ENCODE results near the gene TMEM80.

TMEM80 gene

DNA sequence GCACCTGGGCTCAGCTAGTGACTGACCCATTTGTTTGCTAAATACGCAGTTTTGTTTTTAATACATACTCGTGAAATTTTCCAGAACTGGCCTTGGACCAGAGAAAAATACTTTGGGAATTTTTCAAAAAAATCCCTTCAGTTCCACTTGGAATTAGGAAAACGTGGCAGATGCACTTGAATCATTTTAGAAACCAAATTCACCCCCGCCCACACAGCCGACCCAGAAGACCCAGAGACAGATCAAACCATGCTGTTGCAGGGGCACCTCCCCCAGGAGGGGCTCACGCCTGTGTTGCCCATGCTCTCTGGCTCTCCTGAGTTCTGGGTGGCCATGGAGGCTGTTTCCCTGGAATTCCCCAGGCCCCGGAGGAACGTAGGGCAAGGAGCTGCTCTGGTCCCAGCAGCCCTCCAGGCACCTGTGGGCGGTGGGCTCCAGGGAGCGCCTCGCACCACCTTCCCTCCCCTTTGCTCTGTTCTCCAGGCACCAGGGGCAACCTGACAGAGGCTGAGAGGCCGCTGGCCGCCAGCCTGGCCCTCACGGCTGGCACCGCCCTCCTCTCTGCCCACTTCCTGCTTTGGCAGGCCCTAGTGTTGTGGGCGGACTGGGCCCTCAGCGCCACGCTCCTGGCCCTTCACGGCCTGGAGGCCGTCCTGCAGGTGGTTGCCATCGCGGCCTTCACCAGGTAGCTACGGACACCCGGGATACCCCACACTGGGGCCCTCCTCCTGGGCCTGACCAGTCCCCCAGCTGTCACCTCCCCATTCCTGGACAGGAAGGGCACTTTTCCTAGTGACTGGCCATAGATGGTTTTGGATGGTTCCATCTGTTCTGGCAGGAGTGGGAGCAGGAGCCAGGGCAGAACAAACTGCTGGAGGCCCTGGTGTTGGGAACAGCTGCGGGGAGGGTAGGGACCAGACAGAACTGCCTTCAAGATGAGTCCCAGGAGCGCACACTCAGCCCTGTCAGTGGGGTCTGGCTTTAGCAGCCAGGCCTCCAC, 7.1 kb downstream of the TMEM80 start:
- no peak for DNase-seq

DNA sequence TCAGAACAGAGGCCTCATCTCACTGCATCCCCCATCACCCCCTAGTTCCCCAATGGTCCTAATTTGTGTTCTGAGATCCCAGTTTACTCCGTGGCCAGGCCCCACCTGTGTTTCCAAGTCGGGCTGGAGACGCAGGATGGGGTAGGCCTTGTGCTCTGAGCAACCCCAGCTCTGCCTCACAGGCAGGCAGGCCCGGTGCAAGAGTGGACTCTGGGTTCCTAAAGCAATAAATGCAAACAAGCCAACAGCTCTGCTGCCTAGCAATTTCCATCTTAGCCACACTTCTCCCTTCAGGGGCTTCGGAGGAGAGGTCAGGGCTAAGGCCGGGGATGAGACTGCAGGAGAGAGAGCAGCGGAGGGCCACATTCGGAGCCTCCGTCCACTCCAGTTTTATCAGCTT, 7.9 kb downstream of the TMEM80 start:
- DNase-seq: no peak

DNA sequence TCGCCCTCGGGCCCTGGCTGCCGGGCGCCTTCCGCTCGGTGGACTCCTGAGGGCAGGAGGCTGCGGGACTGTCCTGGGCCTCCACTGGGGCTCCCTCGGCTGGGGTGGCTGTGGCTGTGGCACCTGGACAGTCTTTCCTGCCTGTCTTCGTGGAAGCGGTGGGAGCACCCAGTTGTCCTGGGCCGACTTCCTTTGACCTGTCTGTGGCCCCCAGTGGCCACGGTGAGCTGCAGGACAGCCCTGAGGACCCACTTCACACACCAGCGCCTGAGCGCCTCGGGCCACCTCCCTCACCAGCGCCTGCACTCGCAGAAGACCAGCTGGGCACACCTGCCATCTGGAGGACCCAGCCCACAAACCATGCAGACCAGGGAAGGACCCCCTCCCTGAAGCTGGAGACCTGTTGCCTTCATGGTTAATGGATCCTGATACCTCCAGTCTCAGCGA, 8.6 kb downstream of the TMEM80 start:
- no peak for DNase-seq

DNA sequence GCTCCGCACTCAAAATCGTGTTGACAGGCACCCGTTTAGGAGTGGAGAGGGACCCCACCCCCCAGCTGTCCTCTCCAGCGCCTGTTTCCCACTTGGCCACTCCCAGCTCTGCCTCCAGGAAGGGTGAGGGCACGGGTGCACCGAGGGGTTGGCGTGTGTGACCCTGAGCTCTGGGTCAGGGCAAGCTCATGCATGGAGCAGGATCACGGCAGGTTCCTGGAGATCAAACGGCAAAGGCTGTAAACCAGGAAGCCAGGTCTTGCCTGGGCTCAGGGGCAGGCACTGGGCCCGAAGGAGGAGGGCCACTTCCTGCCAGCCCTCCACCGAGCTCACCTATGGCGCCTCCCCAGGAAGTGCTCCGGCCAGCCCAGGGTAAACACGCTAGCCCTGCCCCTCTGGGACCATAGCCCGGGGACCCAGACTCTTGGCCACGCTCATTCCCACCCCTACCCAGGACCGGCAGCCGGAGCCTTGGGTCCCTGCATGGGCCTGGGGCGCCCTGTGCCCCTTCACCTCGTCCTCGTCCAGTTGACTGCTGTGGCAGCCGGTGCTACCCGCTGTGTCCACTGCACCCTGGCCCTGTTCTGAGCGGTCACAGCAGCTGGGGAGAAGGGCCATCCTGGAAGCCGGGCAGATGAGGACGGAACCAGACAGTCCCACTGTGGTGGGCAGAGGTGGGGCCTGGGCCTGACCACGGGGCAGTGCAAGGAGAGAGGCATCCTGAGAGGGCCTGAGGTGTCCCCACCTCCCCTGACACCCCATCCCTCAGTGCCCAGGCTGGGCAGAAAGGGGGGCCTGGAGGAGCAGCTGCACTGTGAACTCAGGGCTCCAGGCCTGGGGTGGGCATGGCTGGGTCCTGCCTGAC, 9.4 kb downstream of the TMEM80 start:
- no peak for DNase-seq

DNA sequence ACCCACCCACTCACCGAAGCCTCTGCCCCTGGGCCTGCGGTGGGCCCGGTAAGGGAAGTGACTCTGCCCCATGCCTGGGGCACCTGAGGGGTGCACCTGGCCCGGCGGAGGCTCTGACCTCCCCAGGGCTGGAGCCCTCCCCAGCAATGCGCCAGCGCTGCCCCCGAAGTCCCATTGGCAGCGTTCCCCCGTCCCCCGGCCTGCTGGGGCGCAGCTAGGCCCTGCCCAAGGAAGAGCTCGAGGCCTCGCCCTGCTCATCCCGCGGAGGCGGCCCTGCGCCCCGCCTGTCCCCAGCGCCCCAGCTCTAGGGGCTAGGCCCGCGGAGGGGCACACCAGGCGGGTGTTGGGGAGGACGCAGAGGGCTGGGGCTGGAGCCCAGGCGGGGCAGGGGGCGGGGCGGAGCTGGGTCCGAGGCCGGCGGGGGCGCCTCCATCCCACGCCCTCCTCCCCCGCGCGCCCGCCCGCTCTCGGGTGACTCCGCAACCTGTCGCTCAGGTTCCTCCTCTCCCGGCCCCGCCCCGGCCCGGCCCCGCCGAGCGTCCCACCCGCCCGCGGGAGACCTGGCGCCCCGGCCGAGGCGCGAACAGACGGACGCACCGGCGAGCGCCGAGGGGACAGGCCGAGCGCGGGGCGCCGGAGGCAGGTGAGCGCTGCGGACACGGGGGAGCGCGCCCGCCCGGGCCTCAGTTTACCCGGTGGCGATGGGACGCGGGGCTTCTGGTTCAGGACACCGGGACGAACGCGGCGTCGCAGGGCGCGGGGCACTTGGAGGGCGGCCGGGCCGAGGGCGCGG, 10.2 kb downstream of the TMEM80 start, which contains the start of gene EPS8L2:
EPS8L2 (plus strand) TSS at position 586 of the 793 bp plus-strand sequence. CDS start 3,177 bp downstream, outside the sequence.
- no peak for DNase-seq

DNA sequence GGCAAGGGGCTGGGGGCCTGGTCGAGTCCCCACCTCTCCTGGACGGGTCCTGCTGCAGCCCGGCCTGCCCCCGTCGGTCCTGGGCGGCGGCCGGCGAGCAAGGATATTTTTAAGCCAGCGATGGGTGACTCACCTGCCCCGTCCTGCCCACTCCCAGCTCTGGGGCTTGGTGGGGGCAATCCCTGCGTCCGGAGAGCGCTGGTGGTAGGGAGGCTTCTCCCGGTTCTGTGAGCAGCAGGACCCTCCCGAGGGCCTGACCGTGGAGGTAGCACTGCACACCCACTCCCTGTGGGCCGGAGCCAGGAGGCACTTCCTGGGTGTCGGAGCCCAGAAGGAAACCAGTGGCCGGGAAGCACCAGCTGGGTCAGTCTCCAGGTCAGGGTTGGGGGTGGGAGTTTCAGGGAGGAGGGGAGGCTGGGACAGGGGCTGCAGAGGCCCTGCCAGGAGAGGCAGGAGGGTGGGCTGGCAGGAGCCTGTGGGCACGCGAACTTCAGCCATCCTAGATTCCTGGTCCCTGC, 10.9 kb downstream of the TMEM80 start:
- DNase-seq: no peak

DNA sequence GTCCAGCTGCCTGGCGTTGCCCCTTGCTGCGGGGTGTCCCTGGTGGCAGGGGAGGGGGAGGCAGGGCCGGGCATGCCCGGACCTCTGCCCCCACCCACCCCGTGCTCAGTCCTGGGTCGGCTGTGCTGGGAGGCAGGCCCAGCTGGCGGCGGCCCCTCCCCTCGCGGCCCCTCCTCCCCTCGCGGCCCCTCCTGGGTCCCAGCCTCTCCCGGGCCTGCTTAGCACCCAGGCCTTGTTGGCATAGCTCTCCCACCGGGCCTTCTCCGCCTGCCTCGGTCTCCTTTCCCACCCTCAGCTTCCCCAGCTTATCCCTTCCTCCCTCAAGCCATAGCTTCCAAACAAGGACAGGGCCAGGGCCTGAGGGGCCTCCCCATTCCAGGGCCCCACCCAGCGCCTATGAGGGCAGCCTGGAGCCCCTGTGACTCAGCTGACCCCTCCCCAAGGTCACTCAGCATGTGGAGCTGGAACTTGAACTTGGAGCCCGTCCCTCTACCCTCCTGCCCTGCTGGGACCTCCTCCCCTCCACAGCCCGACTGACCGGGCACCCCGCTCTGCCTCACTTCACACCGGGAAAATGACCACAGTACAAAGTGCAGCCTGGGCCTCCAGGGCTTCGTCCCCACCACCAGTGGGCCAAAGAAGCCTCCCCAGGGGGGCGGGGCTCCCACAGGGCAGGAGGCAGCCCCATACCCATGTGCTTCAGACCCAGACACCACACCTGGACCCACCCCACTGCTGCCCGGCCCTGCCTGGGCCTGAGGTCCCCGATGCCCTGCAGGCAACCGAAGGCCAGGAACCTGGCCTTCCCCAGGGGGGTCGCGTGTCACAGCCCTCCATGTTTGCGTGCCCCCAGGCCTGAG, 11.6 kb downstream of the TMEM80 start:
- no peak for DNase-seq

DNA sequence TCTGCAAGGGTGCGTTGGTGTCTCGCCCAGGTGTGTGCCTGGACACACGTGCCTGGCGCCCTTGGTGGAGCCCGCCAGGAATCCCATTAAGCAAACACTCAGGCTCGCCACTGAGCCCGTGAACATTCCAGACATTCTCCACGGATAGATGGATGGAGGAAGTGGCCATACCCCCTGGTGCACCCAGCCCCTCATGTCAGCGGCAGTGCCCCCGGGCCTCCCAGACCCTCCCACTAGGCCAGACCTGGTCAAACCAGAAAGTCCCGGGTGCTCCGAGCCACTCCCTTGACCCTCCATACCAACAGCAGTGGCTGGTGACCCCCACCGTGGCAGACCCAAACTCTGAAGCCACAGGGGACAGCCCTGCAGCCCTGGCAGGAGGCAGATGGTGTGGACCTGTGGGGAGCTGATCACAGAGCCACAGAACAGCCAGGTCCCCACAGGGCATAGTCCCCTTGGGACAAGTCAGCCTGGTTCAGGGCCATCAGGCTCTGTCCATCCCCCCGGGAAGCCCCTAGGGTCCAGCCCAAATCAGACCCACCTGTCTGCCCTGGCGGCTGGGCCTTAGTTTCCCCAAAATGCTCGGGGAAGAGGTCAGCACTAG, 12.3 kb downstream of the TMEM80 start:
- no peak for DNase-seq

DNA sequence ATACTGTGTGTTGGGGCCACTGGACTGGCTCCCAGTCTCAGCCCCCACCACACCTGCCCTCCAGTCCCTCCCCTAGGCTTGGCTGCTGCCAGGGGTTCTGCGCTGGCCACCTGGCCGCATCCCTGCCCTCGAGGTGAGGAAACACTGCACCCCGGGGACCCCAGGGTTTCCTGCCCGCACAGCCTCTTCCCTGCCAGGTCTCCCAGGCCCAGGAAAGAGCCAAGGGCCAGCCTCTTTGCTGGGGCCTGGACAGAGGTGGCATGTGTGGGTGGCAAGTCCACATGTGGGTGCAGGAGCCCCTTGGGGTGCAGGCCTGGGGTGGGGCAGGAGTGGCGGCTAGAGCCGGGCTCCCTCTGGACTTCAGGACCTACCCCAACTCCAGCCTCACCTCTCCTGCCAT, 12.9 kb downstream of the TMEM80 start:
- no peak for DNase-seq

DNA sequence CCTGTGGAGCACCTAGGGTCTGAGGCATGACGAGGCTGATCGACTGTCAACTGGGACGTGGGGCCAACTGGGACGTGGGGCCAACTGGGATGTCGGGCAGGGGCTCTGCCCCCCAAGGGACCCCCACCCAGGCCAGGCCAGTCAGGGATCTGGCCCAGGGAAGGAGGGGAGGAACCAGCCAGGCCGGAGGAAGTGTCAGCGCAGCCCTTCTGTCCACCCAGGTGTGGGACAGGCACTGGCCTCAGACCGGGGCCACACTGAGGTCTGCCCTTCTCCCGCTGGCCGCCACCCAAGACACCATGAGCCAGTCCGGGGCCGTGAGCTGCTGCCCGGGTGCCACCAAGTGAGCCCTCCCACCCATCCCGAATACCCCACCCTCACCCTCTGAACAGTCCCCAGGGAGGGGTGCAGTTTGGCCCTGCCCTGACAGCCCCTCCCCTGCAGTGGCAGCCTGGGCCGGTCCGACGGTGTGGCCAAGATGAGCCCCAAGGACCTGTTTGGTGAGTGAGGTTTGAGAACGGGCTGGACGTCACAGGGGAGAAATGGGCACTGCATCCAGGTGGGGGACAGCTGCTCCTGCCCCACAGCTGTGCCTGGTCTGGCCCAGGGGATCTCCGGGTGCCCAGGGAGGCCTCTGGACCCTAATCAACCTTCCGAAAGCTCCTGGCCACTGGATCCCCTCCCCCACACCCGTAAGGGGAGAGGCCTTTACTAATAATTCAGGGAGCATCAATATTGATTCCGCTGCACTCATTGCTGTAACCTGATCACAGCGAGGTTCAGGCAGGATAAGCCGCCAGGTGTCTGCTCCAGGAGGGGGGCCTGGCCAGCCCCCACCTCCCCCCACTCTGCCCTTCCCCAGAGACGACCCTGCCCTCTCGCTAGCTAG, 13.7 kb downstream of the TMEM80 start:
- no peak for DNase-seq

DNA sequence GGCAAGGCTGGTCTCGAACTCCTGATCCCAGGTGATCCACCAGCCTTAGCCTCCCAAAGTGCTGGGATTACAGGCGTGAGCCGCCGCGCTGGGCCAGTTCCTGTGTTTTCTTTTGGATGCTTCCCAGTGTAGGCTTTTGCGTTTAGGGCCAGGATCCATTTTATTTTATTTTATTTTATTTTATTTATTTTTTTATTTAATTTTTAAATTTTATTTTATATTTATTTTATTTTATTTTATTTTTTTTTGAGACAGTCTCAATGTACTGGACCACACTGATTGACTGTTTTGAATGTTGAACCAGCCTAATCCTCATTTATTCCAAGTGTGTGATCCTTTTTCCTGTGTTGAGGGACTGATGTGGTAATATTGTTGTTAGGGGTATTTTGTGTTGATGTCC, 18.8 kb downstream of the TMEM80 start:
- no peak for DNase-seq

DNA sequence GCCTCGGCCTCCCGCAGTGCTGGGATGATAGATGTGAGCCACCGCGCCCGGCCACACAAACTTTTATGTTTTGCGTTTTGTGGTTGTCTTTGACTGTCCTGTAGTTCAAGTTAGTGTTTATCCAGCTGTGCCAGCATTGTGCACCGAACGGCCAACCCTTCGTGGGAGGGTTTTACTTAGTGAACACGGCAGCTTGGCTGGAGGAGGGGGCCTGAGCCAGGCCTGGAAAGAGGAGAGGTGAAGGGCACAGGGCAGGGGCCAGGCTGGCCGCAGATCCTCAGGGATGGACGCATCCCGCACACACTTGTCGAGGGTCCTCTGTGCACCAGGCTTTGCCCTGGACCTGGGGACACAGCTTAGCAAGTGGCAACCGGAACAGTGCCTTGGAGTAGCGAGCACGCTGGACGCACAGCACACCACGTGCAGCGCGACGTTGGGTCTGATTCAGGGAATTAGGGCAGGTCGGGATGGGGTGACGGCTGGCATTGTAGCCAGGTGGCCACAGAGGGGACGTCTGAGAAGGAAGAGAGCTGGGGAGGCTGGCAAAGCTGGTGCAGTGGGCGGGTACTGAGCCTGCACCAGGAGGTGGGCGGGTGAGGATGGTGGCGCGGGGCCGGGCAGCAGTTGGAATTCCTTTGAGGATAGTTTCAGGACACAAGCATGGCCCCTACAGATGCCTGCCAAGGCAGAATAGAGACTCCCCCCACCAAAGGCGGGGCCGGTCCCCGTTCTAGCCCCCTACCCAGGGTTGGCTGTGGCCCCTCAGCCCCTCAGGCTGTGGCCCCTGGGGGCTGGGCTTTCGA, 23.8 kb downstream of the TMEM80 start:
- DNase-seq: no peak

DNA sequence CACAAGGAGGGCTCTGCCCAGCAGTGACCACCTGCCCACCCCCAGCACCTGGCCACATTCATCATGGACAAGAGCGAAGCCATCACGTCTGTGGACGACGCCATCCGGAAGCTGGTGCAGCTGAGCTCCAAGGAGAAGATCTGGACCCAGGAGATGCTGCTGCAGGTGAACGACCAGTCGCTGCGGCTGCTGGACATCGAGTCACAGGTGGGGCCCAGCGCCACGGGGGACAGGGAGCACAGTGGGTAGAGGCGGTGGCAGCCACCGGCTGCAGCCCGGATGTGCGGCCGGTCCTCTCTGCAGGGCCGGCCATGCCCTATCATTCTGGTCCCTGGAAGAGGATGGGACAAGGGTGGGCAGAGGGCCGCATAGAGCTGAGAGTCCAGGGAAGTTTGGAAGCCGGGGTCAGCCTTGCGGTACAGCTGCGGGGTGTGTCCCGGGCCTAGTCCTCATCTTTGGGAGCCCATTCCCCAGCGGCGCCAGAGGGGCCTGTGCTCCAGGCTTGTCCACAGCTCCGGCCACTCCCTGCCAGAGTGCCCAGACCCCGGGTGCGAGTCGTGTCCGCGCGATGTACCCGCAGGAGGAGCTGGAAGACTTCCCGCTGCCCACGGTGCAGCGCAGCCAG, 24.5 kb downstream of the TMEM80 start:
- no peak for DNase-seq

DNA sequence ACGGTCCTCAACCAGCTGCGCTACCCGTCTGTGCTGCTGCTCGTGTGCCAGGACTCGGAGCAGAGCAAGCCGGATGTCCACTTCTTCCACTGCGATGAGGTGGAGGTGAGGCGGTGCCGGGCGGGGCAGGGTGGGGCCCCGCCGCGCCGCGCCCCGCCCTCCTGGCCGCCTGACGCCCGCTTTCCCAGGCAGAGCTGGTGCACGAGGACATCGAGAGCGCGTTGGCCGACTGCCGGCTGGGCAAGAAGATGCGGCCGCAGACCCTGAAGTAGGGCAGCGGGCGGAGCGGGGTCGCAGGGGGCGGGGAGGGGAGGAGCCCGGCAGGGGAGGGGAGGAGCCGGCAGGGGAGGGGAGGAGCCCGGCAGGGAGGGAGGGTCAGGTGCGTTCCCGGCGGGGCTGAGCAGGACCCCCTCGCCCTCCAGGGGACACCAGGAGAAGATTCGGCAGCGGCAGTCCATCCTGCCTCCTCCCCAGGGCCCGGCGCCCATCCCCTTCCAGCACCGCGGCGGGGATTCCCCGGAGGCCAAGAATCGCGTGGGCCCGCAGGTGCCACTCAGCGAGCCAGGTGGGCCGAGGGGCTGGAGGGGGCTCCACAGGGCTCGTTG, 25.1 kb downstream of the TMEM80 start:
- DNase-seq: no peak

DNA sequence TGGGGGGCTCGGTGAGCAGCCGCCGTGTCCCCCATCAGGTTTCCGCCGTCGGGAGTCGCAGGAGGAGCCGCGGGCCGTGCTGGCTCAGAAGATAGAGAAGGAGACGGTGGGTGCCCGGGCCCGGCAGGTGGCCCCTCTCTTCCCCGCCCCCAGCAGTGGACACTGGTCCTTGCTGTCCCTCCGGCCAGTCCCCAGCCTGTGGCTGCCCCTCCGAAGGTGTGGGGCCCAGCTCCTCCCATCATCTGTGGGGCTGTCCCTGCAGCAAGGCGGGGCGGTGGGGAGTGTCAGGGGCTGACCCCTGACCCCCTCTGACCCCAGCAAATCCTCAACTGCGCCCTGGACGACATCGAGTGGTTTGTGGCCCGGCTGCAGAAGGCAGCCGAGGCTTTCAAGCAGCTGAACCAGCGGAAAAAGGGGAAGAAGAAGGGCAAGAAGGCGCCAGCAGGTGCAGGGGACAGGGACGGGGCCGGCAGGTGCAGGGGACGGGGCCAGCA, 25.7 kb downstream of the TMEM80 start:
- no peak for DNase-seq

DNA sequence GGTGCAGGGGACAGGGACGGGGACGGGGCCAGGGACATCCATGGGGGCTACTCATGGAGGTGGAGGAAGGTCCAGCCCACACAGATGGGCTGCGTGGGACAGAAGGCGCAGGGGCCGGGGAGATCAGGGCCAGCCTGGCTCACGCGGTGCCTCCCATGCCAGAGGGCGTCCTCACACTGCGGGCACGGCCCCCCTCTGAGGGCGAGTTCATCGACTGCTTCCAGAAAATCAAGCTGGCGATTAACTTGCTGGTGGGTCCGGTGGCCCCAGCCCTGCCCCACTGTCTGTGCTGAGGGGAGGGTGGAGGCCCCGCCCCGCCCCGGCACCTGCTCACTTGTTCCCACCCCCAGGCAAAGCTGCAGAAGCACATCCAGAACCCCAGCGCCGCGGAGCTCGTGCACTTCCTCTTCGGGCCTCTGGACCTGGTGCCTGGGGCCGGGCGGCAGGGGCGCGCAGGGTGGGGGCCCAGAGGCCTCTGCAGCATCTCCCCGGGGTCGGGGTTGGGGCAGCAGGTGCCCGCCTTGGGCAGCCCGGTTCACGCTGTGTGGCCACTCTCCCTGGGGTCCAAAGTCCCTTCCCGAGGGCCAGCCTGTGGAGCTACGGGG, 26.2 kb downstream of the TMEM80 start:
- peak in 1 of 2 experiments; percentile 35 for DNase-seq

DNA sequence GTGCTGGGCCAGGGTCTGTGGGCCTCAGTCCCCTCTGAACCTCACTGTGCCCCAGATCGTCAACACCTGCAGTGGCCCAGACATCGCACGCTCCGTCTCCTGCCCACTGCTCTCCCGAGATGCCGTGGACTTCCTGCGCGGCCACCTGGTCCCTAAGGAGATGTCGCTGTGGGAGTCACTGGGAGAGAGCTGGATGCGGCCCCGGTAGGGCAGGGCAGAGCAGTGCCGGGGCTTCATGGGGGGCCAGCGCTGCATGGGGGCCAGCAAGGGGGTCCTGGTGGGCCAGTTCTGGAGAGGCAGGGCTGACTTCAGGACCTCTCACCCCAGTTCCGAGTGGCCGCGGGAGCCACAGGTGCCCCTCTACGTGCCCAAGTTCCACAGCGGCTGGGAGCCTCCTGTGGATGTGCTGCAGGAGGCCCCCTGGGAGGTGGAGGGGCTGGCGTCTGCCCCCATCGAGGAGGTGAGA, 26.8 kb downstream of the TMEM80 start:
- DNase-seq: no peak
